ENCODE data around the gene NTN1. TPM values are rescaled to one million over a fixed set of nuclear protein-coding genes. Genes with fewer than 3 reads are reported as not detected.
A peak's percentile ranks its signal among the peaks of the same experiment; 100 is the strongest.
"Not testable (repeated sequence)": the region's sequence is repeated elsewhere in the genome, so short reads cannot be mapped to it uniquely, and the experiment has no call there.

NTN1 gene
- total RNA-seq, 1 donor from 2014 or later, result 0.45 TPM

GRCh38 chr17:9104370-9105041 is 83.2 kb downstream of the NTN1 start:
- Mint-ChIP-seq H3K4me3 (no peak overlapping the region), H3K9me3 (no peaks in the 10 kb centered on the region), H3K36me3 (no peaks in the 10 kb centered on the region), H3K4me1 (peaks cover 6% of the 10 kb centered on the region), H3K27ac (no peak overlapping the region), H3K27me3 (ENCODE audit: insufficient read depth, low read depth) (peaks cover 5% of the 10 kb centered on the region)
- no peaks in the 10 kb centered on the region for H3K9me3 ChIP-seq (ENCODE audit: low read depth)
- H3K27ac ChIP-seq, result no peak overlapping the region
- no peak overlapping the region for H3K9ac ChIP-seq
- no peak overlapping the region for H3K4me3 ChIP-seq
- H3K4me1 ChIP-seq, result peaks cover 13% of the 10 kb centered on the region
- no peaks in the 10 kb centered on the region for H4K20me1 ChIP-seq (ENCODE audit: low read depth)
- no peak for DNase-seq (ENCODE audit: low spot score)
- no peak overlapping the region for H2AFZ ChIP-seq (replicated peaks)
- no peaks in the 10 kb centered on the region for H3K27me3 ChIP-seq
- H3F3A ChIP-seq (ENCODE audit: low read depth), result no peaks in the 10 kb centered on the region
- H3K36me3 ChIP-seq, result no peaks in the 10 kb centered on the region
- no peak overlapping the region for H3K4me2 ChIP-seq
- no peaks in the 10 kb centered on the region for H3K79me2 ChIP-seq (ENCODE audit: low read depth)
- TF ChIP-seq EZH2 (IDR thresholded peaks at IDR 0.05) (no peak), CTCF (IDR thresholded peaks at IDR 0.05) (no peak), EZH2phosphoT487 (IDR thresholded peaks at IDR 0.05) (no peak)

- Mint-ChIP-seq H3K36me3 (no peaks in the 10 kb centered on the region), H3K27me3 (ENCODE audit: insufficient read depth, low read depth) (peaks cover 4% of the 10 kb centered on the region), H3K27ac (no peak overlapping the region), H3K4me3 (no peak overlapping the region), H3K4me1 (peaks cover 6% of the 10 kb centered on the region), H3K9me3 (no peaks in the 10 kb centered on the region)
- Histone ChIP-seq H3K27ac (no peak overlapping the region), H3K4me1 (peaks cover 13% of the 10 kb centered on the region), H3K36me3 (no peaks in the 10 kb centered on the region), H3K4me3 (no peak overlapping the region), H3K9ac (no peak overlapping the region), H4K20me1 (ENCODE audit: low read depth) (no peaks in the 10 kb centered on the region), H2AFZ (replicated peaks) (no peak overlapping the region), H3K4me2 (peak overlapping the region; percentile 18), H3K9me3 (ENCODE audit: low read depth) (no peaks in the 10 kb centered on the region), H3F3A (ENCODE audit: low read depth) (no peaks in the 10 kb centered on the region), H3K79me2 (ENCODE audit: low read depth) (no peaks in the 10 kb centered on the region), H3K27me3 (no peaks in the 10 kb centered on the region)
- TF ChIP-seq EZH2phosphoT487 (IDR thresholded peaks at IDR 0.05) (no peak), EZH2 (IDR thresholded peaks at IDR 0.05) (no peak), CTCF (IDR thresholded peaks at IDR 0.05) (no peak)
- DNase-seq (ENCODE audit: low spot score), result no peak
These were observed 84.0 kb downstream of the NTN1 start for GRCh38 chr17:9105068-9105868.

GRCh38 chr17:9106278-9106677 is 85.0 kb downstream of the NTN1 start:
- H3F3A ChIP-seq (ENCODE audit: low read depth); H2AFZ ChIP-seq (replicated peaks); H3K4me3 Mint-ChIP-seq; H3K4me3 ChIP-seq; H3K79me2 ChIP-seq (ENCODE audit: low read depth); H3K27ac ChIP-seq; H3K9me3 Mint-ChIP-seq; H3K4me2 ChIP-seq; H3K27ac Mint-ChIP-seq; DNase-seq (ENCODE audit: low spot score); H3K27me3 ChIP-seq; H3K27me3 Mint-ChIP-seq (ENCODE audit: insufficient read depth, low read depth); H3K4me1 Mint-ChIP-seq; H3K36me3 ChIP-seq; H4K20me1 ChIP-seq (ENCODE audit: low read depth); H3K9me3 ChIP-seq (ENCODE audit: low read depth); H3K36me3 Mint-ChIP-seq; H3K9ac ChIP-seq: not testable (repeated sequence)
- peaks cover 13% of the 10 kb centered on the region for H3K4me1 ChIP-seq

- no peak overlapping the region for H3K9ac ChIP-seq
- Mint-ChIP-seq H3K4me1 (peaks cover 6% of the 10 kb centered on the region), H3K27me3 (ENCODE audit: insufficient read depth, low read depth) (peaks cover 4% of the 10 kb centered on the region), H3K27ac (no peak overlapping the region), H3K9me3 (no peaks in the 10 kb centered on the region), H3K4me3 (no peak overlapping the region), H3K36me3 (no peaks in the 10 kb centered on the region)
- H3K36me3 ChIP-seq, result no peaks in the 10 kb centered on the region
- no peak overlapping the region for H3K4me3 ChIP-seq
- peaks cover 13% of the 10 kb centered on the region for H3K4me1 ChIP-seq
- no peaks in the 10 kb centered on the region for H3K9me3 ChIP-seq (ENCODE audit: low read depth)
- H4K20me1 ChIP-seq (ENCODE audit: low read depth), result no peaks in the 10 kb centered on the region
- no peak for TF ChIP-seq CTCF (IDR thresholded peaks at IDR 0.05)
- no peak for TF ChIP-seq EZH2phosphoT487 (IDR thresholded peaks at IDR 0.05)
- no peak for TF ChIP-seq EZH2 (IDR thresholded peaks at IDR 0.05)
- no peaks in the 10 kb centered on the region for H3K27me3 ChIP-seq
- H3K4me2 ChIP-seq, result no peak overlapping the region
- H3K79me2 ChIP-seq (ENCODE audit: low read depth), result no peaks in the 10 kb centered on the region
- H2AFZ ChIP-seq (replicated peaks), result no peak overlapping the region
- H3K27ac ChIP-seq, result no peak overlapping the region
- H3F3A ChIP-seq (ENCODE audit: low read depth), result no peaks in the 10 kb centered on the region
- DNase-seq (ENCODE audit: low spot score), result no peak
These were observed 86.2 kb downstream of the NTN1 start for GRCh38 chr17:9107527-9107926.
